Measurements from ENCODE around the gene FYB2.

Gene FYB2

DNA sequence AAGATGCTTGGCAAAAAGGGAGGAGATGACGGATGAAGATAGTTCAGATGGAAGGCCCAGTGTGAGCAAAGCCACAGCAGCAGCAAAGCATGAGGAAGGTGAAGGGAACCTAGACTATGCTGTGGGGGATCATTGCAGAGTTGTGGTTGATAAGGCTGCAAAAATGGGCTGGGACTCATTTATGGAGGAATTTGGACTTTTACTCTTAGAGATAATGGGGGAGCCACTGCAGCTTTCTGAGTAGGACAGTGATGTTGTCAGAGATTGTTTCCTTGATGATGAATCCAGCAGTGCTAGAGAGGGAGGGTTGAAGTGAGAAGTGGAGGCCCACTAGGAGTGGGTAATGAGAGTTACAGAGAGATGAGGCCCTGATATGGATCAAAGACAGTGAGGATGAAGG lies 33.3 kb upstream of the FYB2 start:
- Histone ChIP-seq H3K4me1 (ENCODE audit: control insufficient read depth, insufficient read depth, low read length) (no peaks in the 10 kb centered on the region), H3K4me3 (ENCODE audit: low read length) (no peak overlapping the region), H3K36me3 (ENCODE audit: control insufficient read depth, insufficient read depth, low read length, severe bottlenecking) (no peaks in the 10 kb centered on the region), H3K27me3 (replicated peaks; ENCODE audit: control insufficient read depth, insufficient read depth, low read length) (no peaks in the 10 kb centered on the region), H3K9ac (ENCODE audit: low read length) (no peak overlapping the region), H3K9me3 (ENCODE audit: control insufficient read depth, low read length) (no peaks in the 10 kb centered on the region)
- DNase-seq (ENCODE audit: low read depth): no peak

DNA sequence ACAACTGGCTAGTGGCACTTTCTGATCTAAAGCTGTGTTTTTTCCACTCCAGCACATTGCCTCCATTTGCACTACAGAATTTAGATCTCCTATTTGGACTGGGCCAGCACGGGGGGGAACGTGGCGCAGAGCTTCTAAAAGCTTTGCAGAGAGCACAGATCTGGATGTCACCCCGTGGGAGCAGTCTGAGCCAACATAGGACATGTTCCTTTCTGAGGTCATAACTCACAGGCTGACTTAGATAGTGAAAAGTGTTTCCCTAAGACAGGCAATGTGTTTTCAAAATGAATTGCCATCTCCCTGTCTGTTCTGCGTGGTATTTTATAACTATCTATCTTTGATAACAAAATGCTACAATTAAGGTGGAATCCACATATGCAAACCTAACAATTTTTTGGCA lies 31.7 kb upstream of the FYB2 start:
- Histone ChIP-seq H3K9me3 (ENCODE audit: control insufficient read depth, low read length) (no peaks in the 10 kb centered on the region), H3K36me3 (ENCODE audit: control insufficient read depth, insufficient read depth, low read length, severe bottlenecking) (no peaks in the 10 kb centered on the region), H3K27me3 (replicated peaks; ENCODE audit: control insufficient read depth, insufficient read depth, low read length) (peaks cover under 1% of the 10 kb centered on the region), H3K4me3 (ENCODE audit: low read length) (no peak overlapping the region), H3K9ac (ENCODE audit: low read length) (no peak overlapping the region), H3K4me1 (ENCODE audit: control insufficient read depth, insufficient read depth, low read length) (no peaks in the 10 kb centered on the region)
- no peak for DNase-seq (ENCODE audit: low read depth)

DNA sequence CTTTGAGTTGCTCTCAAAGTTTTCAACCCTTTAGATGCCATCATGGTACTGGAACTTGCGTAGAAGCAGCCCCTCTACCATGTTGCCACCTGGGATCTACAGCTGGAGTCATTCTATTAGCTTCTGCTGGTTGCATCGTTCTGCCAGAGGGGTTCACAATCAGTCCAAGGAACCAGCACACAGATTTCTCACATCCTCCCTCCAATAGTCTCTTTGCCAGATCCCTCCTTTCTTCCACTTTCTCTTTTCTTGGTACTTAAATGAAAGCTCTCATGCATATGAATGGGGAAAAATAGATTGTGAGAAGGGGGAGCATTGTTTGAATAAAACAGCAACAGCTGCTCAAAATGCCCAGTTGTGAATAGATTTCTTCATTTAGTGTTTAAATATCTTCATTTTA lies 31.2 kb upstream of the FYB2 start:
- no peaks in the 10 kb centered on the region for H3K36me3 ChIP-seq (ENCODE audit: control insufficient read depth, insufficient read depth, low read length, severe bottlenecking)
- H3K9me3 ChIP-seq (ENCODE audit: control insufficient read depth, low read length): no peaks in the 10 kb centered on the region
- peaks cover 3% of the 10 kb centered on the region for H3K27me3 ChIP-seq (replicated peaks; ENCODE audit: control insufficient read depth, insufficient read depth, low read length)
- no peaks in the 10 kb centered on the region for H3K4me1 ChIP-seq (ENCODE audit: control insufficient read depth, insufficient read depth, low read length)
- no peak for DNase-seq (ENCODE audit: low read depth)
- no peak overlapping the region for H3K9ac ChIP-seq (ENCODE audit: low read length)
- H3K4me3 ChIP-seq (ENCODE audit: low read length): no peak overlapping the region

GRCh38 chr1:56849750-56850149 lies 30.5 kb upstream of the FYB2 start:
- Histone ChIP-seq H3K36me3 (ENCODE audit: control insufficient read depth, insufficient read depth, low read length, severe bottlenecking) (no peaks in the 10 kb centered on the region), H3K4me1 (ENCODE audit: control insufficient read depth, insufficient read depth, low read length) (no peaks in the 10 kb centered on the region), H3K9me3 (ENCODE audit: control insufficient read depth, low read length) (no peaks in the 10 kb centered on the region), H3K27me3 (replicated peaks; ENCODE audit: control insufficient read depth, insufficient read depth, low read length) (peaks cover 3% of the 10 kb centered on the region), H3K9ac (ENCODE audit: low read length) (no peak overlapping the region), H3K4me3 (ENCODE audit: low read length) (no peak overlapping the region)
- DNase-seq (ENCODE audit: low read depth): no peak

GRCh38 chr1:56845343-56845742 lies 26.1 kb upstream of the FYB2 start:
- H3K9ac ChIP-seq (ENCODE audit: low read length): no peak overlapping the region
- no peaks in the 10 kb centered on the region for H3K4me1 ChIP-seq (ENCODE audit: control insufficient read depth, insufficient read depth, low read length)
- DNase-seq (ENCODE audit: low read depth): no peak
- H3K4me3 ChIP-seq (ENCODE audit: low read length): no peak overlapping the region
- H3K27me3 ChIP-seq (replicated peaks; ENCODE audit: control insufficient read depth, insufficient read depth, low read length): peaks cover 3% of the 10 kb centered on the region
- H3K36me3 ChIP-seq (ENCODE audit: control insufficient read depth, insufficient read depth, low read length, severe bottlenecking): no peaks in the 10 kb centered on the region
- no peaks in the 10 kb centered on the region for H3K9me3 ChIP-seq (ENCODE audit: control insufficient read depth, low read length)

GRCh38 chr1:56844545-56845136 lies 25.4 kb upstream of the FYB2 start:
- Histone ChIP-seq H3K9me3 (ENCODE audit: control insufficient read depth, low read length) (peaks cover 2% of the 10 kb centered on the region), H3K9ac (ENCODE audit: low read length) (no peak overlapping the region), H3K4me1 (ENCODE audit: control insufficient read depth, insufficient read depth, low read length) (no peaks in the 10 kb centered on the region), H3K27me3 (replicated peaks; ENCODE audit: control insufficient read depth, insufficient read depth, low read length) (peaks cover 3% of the 10 kb centered on the region), H3K4me3 (ENCODE audit: low read length) (no peak overlapping the region), H3K36me3 (ENCODE audit: control insufficient read depth, insufficient read depth, low read length, severe bottlenecking) (no peaks in the 10 kb centered on the region)
- no peak for DNase-seq (ENCODE audit: low read depth)

DNA sequence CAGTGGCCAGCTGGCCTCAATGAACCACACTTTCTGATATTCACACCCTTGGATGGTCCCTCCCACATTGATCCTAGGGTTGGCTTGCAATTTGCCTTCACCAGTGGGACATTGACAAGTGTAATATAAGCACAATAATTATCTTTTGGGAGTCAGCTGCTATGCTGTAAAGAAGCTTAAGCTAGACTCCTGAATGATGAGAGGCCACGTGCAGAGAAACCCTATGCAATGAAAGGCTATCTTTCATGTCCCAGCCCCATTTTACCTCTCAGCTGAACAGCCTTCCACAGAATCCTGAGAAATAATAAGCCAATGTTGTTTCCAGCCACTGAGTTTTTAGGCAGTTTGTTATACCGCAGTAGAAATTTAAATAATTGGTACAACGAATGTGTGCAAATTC lies 24.3 kb upstream of the FYB2 start:
- Histone ChIP-seq H3K4me1 (ENCODE audit: control insufficient read depth, insufficient read depth, low read length) (peaks cover 5% of the 10 kb centered on the region), H3K27me3 (replicated peaks; ENCODE audit: control insufficient read depth, insufficient read depth, low read length) (peaks cover 3% of the 10 kb centered on the region), H3K4me3 (ENCODE audit: low read length) (no peak overlapping the region), H3K36me3 (ENCODE audit: control insufficient read depth, insufficient read depth, low read length, severe bottlenecking) (no peaks in the 10 kb centered on the region), H3K9me3 (ENCODE audit: control insufficient read depth, low read length) (peaks cover 8% of the 10 kb centered on the region), H3K9ac (ENCODE audit: low read length) (no peak overlapping the region)
- DNase-seq (ENCODE audit: low read depth): no peak

- no peak overlapping the region for H3K9ac ChIP-seq (ENCODE audit: low read length)
- H3K4me3 ChIP-seq (ENCODE audit: low read length): no peak overlapping the region
- H3K36me3 ChIP-seq (ENCODE audit: control insufficient read depth, insufficient read depth, low read length, severe bottlenecking): no peaks in the 10 kb centered on the region
- H3K27me3 ChIP-seq (replicated peaks; ENCODE audit: control insufficient read depth, insufficient read depth, low read length): no peaks in the 10 kb centered on the region
- no peak for DNase-seq (ENCODE audit: low read depth)
- peaks cover 15% of the 10 kb centered on the region for H3K4me1 ChIP-seq (ENCODE audit: control insufficient read depth, insufficient read depth, low read length)
- H3K9me3 ChIP-seq (ENCODE audit: control insufficient read depth, low read length): peaks cover 8% of the 10 kb centered on the region
Observed at GRCh38 chr1:56838759-56839158, 19.6 kb upstream of the FYB2 start.

GRCh38 chr1:56837244-56837939 lies 18.2 kb upstream of the FYB2 start:
- Histone ChIP-seq H3K9me3 (ENCODE audit: control insufficient read depth, low read length) (peaks cover 8% of the 10 kb centered on the region), H3K4me1 (ENCODE audit: control insufficient read depth, insufficient read depth, low read length) (peaks cover 22% of the 10 kb centered on the region)
- no peak for DNase-seq (ENCODE audit: low read depth)

DNA sequence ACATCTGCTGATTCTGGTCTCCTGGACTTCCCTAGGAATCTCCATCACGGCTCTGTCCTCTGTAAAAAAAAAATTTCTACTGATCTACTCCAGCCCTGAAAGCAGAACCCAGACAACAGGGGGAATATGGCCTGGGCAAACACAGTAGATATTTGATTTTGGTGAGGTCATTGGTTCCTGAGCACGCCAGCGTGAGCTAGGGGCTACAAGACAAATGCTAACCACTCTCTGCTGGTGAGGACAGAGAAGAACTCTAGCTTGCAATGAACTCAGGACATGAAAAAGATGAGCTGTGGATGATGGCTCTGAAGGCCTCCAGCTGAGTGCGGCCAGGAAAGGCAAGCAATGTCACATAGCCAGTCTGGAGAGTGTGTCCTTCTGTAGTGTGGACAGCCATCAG lies 17.2 kb upstream of the FYB2 start:
- Histone ChIP-seq H3K9ac (ENCODE audit: low read length) (no peak overlapping the region), H3K36me3 (ENCODE audit: control insufficient read depth, insufficient read depth, low read length, severe bottlenecking) (no peaks in the 10 kb centered on the region), H3K27me3 (replicated peaks; ENCODE audit: control insufficient read depth, insufficient read depth, low read length) (no peaks in the 10 kb centered on the region), H3K4me3 (ENCODE audit: low read length) (no peak overlapping the region), H3K4me1 (ENCODE audit: control insufficient read depth, insufficient read depth, low read length) (peaks cover 25% of the 10 kb centered on the region), H3K9me3 (ENCODE audit: control insufficient read depth, low read length) (peaks cover 8% of the 10 kb centered on the region)
- no peak for DNase-seq (ENCODE audit: low read depth)

More at GRCh38 chr1:56837244-56837939, 18.2 kb upstream of the FYB2 start:
- Histone ChIP-seq H3K9ac (ENCODE audit: low read length) (no peak overlapping the region), H3K36me3 (ENCODE audit: control insufficient read depth, insufficient read depth, low read length, severe bottlenecking) (no peaks in the 10 kb centered on the region), H3K27me3 (replicated peaks; ENCODE audit: control insufficient read depth, insufficient read depth, low read length) (no peaks in the 10 kb centered on the region), H3K4me3 (ENCODE audit: low read length) (no peak overlapping the region)

- H3K9ac ChIP-seq (ENCODE audit: low read length): no peak overlapping the region
- no peak overlapping the region for H3K4me3 ChIP-seq (ENCODE audit: low read length)
- no peaks in the 10 kb centered on the region for H3K27me3 ChIP-seq (replicated peaks; ENCODE audit: control insufficient read depth, insufficient read depth, low read length)
- DNase-seq (ENCODE audit: low read depth): no peak
- H3K9me3 ChIP-seq (ENCODE audit: control insufficient read depth, low read length): peaks cover 8% of the 10 kb centered on the region
- H3K4me1 ChIP-seq (ENCODE audit: control insufficient read depth, insufficient read depth, low read length): peaks cover 25% of the 10 kb centered on the region
- no peaks in the 10 kb centered on the region for H3K36me3 ChIP-seq (ENCODE audit: control insufficient read depth, insufficient read depth, low read length, severe bottlenecking)
Observed at GRCh38 chr1:56835657-56836056, 16.5 kb upstream of the FYB2 start.
